WTC11 (cell line): Measurements from ENCODE around the gene MTPN. TPM values are rescaled to one million over a fixed set of nuclear protein-coding genes. Genes with fewer than 3 reads are reported as not detected.

Source experiments
- ATAC-seq: fragments of 200-7000 bp; cut with Tn5 transposase; 2 replicates; pipeline ENCODE4 v1.10.0; 2021; ENCODE audit warnings: mild to moderate bottlenecking, moderate library complexity
- CTCF ChIA-PET: fragments of 300-600 bp; sonication (Branson Sonifier 250); formaldehyde crosslinking; loops from one replicate; lab custom pipeline; 2021; ENCODE audit warnings: antibody characterized with exemption; lab: Charles Lee
- POLR2A ChIA-PET: fragments of 350-600 bp; sonication (Branson Sonifier 250); formaldehyde crosslinking; loops from one replicate; lab custom pipeline; 2021; ENCODE audit warnings: antibody characterized with exemption; lab: Charles Lee
- DNase-seq: peaks from one replicate; pipeline ENCODE4 v3.0.0; 2021; ENCODE audit warnings: low spot score
- H3K27ac Mint-ChIP-seq: 2 replicates; pipeline ENCODE4 v1.8.0; 2021; ENCODE audit warnings: mixed read lengths
- H3K27me3 Mint-ChIP-seq: 2 replicates; pipeline ENCODE4 v1.8.0; 2021; ENCODE audit warnings: low read depth, mild to moderate bottlenecking, moderate library complexity, mixed read lengths
- H3K36me3 Mint-ChIP-seq: 2 replicates; pipeline ENCODE4 v1.8.0; 2021; ENCODE audit warnings: mixed read lengths
- H3K4me1 Mint-ChIP-seq: 2 replicates; pipeline ENCODE4 v1.8.0; 2022; ENCODE audit warnings: mixed read lengths
- H3K4me3 Mint-ChIP-seq: 2 replicates; pipeline ENCODE4 v1.8.0; 2021; ENCODE audit warnings: mild to moderate bottlenecking, moderate library complexity, mixed read lengths
- H3K9me3 Mint-ChIP-seq: 2 replicates; pipeline ENCODE4 v1.8.0; 2021; ENCODE audit warnings: mixed read lengths
- ARID4B ChIP-seq: sonication (generic); formaldehyde crosslinking; IDR thresholded peaks from 2 replicates; pipeline ENCODE4 v1.8.0; 2023; ENCODE audit warnings: missing genetic modification reagents, mild to moderate bottlenecking, borderline replicate concordance
- ATF6 ChIP-seq: sonication (generic); formaldehyde crosslinking; IDR thresholded peaks from 2 replicates; pipeline ENCODE4 v1.8.1; 2023; ENCODE audit warnings: mild to moderate bottlenecking, missing genetic modification reagents
- CREB1 ChIP-seq: sonication (generic); formaldehyde crosslinking; IDR thresholded peaks from 2 replicates; pipeline ENCODE4 v1.8.0; 2023; ENCODE audit warnings: mild to moderate bottlenecking, missing genetic modification reagents
- CREM ChIP-seq: sonication (generic); formaldehyde crosslinking; IDR thresholded peaks from 2 replicates; pipeline ENCODE4 v1.8.1; 2022; ENCODE audit warnings: mild to moderate bottlenecking, missing genetic modification reagents, moderate library complexity
- CTCF ChIP-seq: fragments of 200-600 bp; IDR thresholded peaks from 2 replicates; pipeline ENCODE4 v1.8.0; 2022; ENCODE audit warnings: antibody characterized with exemption
- E2F4 ChIP-seq: sonication (generic); formaldehyde crosslinking; IDR thresholded peaks from 2 replicates; pipeline ENCODE4 v1.8.1; 2022; ENCODE audit warnings: low read depth, mild to moderate bottlenecking, moderate library complexity, missing genetic modification reagents, borderline replicate concordance
- ELF4 ChIP-seq: sonication (generic); formaldehyde crosslinking; IDR thresholded peaks from 2 replicates; pipeline ENCODE4 v1.8.1; 2022; ENCODE audit warnings: low read depth, mild to moderate bottlenecking, moderate library complexity, missing genetic modification reagents
- EMX1 ChIP-seq: fragments of 250-450 bp; sonication (Bioruptor Pico); IDR thresholded peaks from 2 replicates; pipeline ENCODE4 v1.8.0; 2021; ENCODE audit warnings: mild to moderate bottlenecking
- FOXP4 ChIP-seq: sonication (generic); formaldehyde crosslinking; IDR thresholded peaks from 2 replicates; pipeline ENCODE4 v1.8.0; 2022; ENCODE audit warnings: mild to moderate bottlenecking, missing genetic modification reagents
- HMGXB4 ChIP-seq: sonication (generic); formaldehyde crosslinking; IDR thresholded peaks from 2 replicates; pipeline ENCODE4 v1.8.1; 2023; ENCODE audit warnings: mild to moderate bottlenecking, moderate library complexity, missing genetic modification reagents
- KAT7 ChIP-seq: sonication (generic); formaldehyde crosslinking; IDR thresholded peaks from 2 replicates; pipeline ENCODE4 v1.8.1; 2023; ENCODE audit warnings: missing genetic modification reagents, mild to moderate bottlenecking, borderline replicate concordance
- MXD4 ChIP-seq: fragments of 250-450 bp; sonication (Bioruptor Pico); IDR thresholded peaks from 2 replicates; pipeline ENCODE4 v1.8.0; 2021; ENCODE audit warnings: mild to moderate bottlenecking, moderate library complexity, borderline replicate concordance
- NFATC4 ChIP-seq: fragments of 250-450 bp; sonication (Bioruptor Pico); IDR thresholded peaks from 2 replicates; pipeline ENCODE4 v1.9.0; 2021; ENCODE audit warnings: mild to moderate bottlenecking
- NFE2L1 ChIP-seq: sonication (generic); formaldehyde crosslinking; IDR thresholded peaks from 2 replicates; pipeline ENCODE4 v1.8.1; 2023; ENCODE audit warnings: missing genetic modification reagents
- RELA ChIP-seq: sonication (generic); formaldehyde crosslinking; IDR thresholded peaks from 2 replicates; pipeline ENCODE4 v1.8.1; 2022; ENCODE audit warnings: missing genetic modification reagents, mild to moderate bottlenecking, borderline replicate concordance
- SMAD4 ChIP-seq: sonication (generic); formaldehyde crosslinking; IDR thresholded peaks from 2 replicates; pipeline ENCODE4 v1.8.0; 2022; ENCODE audit warnings: mild to moderate bottlenecking, missing genetic modification reagents
- TCF7 ChIP-seq: sonication (generic); formaldehyde crosslinking; IDR thresholded peaks from 2 replicates; pipeline ENCODE4 v1.8.0; 2022; ENCODE audit warnings: mild to moderate bottlenecking, low read depth, missing genetic modification reagents, moderate library complexity
- TEAD1 ChIP-seq: sonication (generic); formaldehyde crosslinking; IDR thresholded peaks from 2 replicates; pipeline ENCODE4 v1.8.0; 2022; ENCODE audit warnings: mild to moderate bottlenecking, missing genetic modification reagents
- ZNF671 ChIP-seq: fragments of 250-450 bp; sonication (Bioruptor Pico); IDR thresholded peaks from 2 replicates; pipeline ENCODE4 v1.8.0; 2021; ENCODE audit warnings: mild to moderate bottlenecking
- total RNA-seq: library from RNA; stranded (reverse); gene quantifications from 3 replicates; pipeline ENCODE4 v1.2.3, GENCODE V29; 2021

MTPN gene
- total RNA-seq, 1 experiment from 2014 or later = 92.5 TPM

GRCh38 chr7:135889823-135890222 lies 87.3 kb downstream of the MTPN start:
- DNase-seq (no peak), ATAC-seq (no peak)
- Mint-ChIP-seq H3K27me3 (no peaks in the 10 kb centered on the region), H3K36me3 (no peaks in the 10 kb centered on the region), H3K27ac (no peak overlapping the region)
- POLR2A ChIA-PET = no interaction called here
- no peak for TF ChIP-seq MXD4 (CRISPR knock-in tag)
- TF ChIP-seq FOXP4 (CRISPR knock-in tag) = no peak
- no peak for TF ChIP-seq HMGXB4 (CRISPR knock-in tag)
- TF ChIP-seq SMAD4 (CRISPR knock-in tag) = no peak
- TF ChIP-seq NFE2L1 (CRISPR knock-in tag) = no peak
- TF ChIP-seq NFATC4 (CRISPR knock-in tag) = no peak
- TF ChIP-seq TEAD1 (CRISPR knock-in tag) = no peak
- no peak for TF ChIP-seq EMX1 (CRISPR knock-in tag)
- TF ChIP-seq KAT7 = no peak
- TF ChIP-seq ZNF671 = no peak
- TF ChIP-seq TCF7 = no peak
- TF ChIP-seq CREB1 (CRISPR knock-in tag) = no peak
- no peak for TF ChIP-seq E2F4 (CRISPR knock-in tag)
- no peak for TF ChIP-seq CREM (CRISPR knock-in tag)
- TF ChIP-seq CTCF = no peak
- TF ChIP-seq ATF6 (CRISPR knock-in tag) = no peak
- no peak for TF ChIP-seq RELA (CRISPR knock-in tag)
- no peak for TF ChIP-seq ARID4B (CRISPR knock-in tag)
- no peak for TF ChIP-seq ELF4 (CRISPR knock-in tag)
- TF ChIP-seq, all 79 proteins: peak for 0
- Mint-ChIP-seq H3K4me3 (no peak overlapping the region), H3K9me3 (no peaks in the 10 kb centered on the region), H3K4me1 (no peaks in the 10 kb centered on the region)
- CTCF ChIA-PET = no interaction called here
